GM19438 (cell line): ENCODE data around the gene MAP4K3.

Experiments
- ATAC-seq: cut with Tn5 transposase; IDR thresholded peaks from one replicate; pipeline ENCODE4 v1.9.1; 2021; ENCODE audit warnings: low read depth; ENCODE audit not compliant: unreplicated experiment

The MAP4K3 gene

GRCh38 chr2:39216346-39217191 lies 220.5 kb downstream of the MAP4K3 start:
- no peak for ATAC-seq

DNA sequence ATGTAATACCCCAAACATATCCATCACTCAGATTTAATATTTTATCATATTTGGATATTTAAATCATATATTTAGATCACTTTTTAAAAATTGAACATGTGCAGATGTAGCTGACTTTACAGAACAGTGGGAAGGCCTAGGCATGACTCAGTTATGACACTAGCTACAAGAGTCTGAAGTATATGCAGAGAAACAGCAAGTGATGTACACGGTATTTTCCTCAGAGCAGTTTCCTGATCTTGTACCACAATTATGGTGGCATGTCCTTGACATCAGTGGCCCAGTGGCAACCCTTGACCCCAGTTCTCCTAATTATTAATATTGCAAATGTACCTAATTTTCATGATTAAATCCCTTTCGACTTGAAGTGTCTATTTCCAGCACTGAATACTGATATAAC lies 221.5 kb downstream of the MAP4K3 start:
- no peak for ATAC-seq

- no peak for ATAC-seq
Measured at GRCh38 chr2:39213015-39213414, 224.1 kb downstream of the MAP4K3 start.

GRCh38 chr2:39210846-39211245 lies 226.2 kb downstream of the MAP4K3 start:
- no peak for ATAC-seq

- ATAC-seq, result no peak
Measured at GRCh38 chr2:39203382-39203781, 233.7 kb downstream of the MAP4K3 start.

DNA sequence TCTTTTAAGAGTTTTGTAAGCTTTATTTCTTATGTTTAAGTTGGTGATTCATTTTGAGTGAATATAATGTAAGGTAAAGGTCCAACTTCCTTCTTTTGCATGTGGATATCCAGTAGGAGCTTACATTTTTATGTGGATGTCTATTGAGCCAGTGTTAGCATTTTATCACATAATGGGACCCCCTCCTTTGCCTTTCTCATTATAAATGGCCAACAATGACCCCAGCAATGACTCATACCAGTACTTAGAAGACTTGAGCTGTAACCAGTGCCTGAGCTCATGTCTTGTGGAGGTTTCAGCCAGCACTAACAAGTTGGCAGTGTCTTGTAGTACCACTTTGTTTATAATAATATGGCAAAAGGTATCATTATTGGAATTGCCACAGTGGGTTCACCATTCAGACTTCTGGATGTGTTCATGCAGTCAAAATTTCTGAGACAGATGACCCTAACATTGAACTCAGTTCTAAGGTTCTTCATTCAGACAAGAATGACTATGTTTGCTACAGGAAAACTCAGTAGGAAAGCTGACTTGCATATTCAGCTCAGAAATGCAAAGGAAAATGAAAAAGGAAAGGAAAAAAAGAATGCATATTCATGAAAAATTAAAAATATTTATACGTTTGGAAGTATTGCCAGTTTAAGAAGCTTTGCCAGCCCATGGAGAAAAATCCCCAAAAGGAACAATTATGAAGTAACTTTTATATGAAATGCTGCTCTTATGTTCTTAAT lies 234.3 kb downstream of the MAP4K3 start:
- ATAC-seq, result no peak
